ENCODE data around the gene ZNF385B.

Gene ZNF385B

GRCh38 chr2:179746981-179747380, 114.4 kb downstream of the ZNF385B start:
- no peak for DNase-seq (ENCODE audit: low read depth)

GRCh38 chr2:179745635-179746256, 115.7 kb downstream of the ZNF385B start:
- DNase-seq (ENCODE audit: low read depth) = no peak

- no peak for DNase-seq (ENCODE audit: low read depth)
These were observed 117.0 kb downstream of the ZNF385B start for GRCh38 chr2:179744401-179744800.

GRCh38 chr2:179741317-179741716, 120.1 kb downstream of the ZNF385B start:
- DNase-seq (ENCODE audit: low read depth) = no peak

GRCh38 chr2:179729966-179730365, 131.4 kb downstream of the ZNF385B start:
- DNase-seq (ENCODE audit: low read depth) = no peak

- DNase-seq (ENCODE audit: low read depth) = no peak
These were observed 134.8 kb downstream of the ZNF385B start for GRCh38 chr2:179726461-179727180.

GRCh38 chr2:179724403-179724802, 137.0 kb downstream of the ZNF385B start:
- DNase-seq (ENCODE audit: low read depth) = no peak

- DNase-seq (ENCODE audit: low read depth) = no peak
These were observed 141.1 kb downstream of the ZNF385B start for GRCh38 chr2:179720173-179720772.

- no peak for DNase-seq (ENCODE audit: low read depth)
These were observed 145.5 kb downstream of the ZNF385B start for GRCh38 chr2:179715871-179716270.

GRCh38 chr2:179715196-179715595, 146.2 kb downstream of the ZNF385B start:
- DNase-seq (ENCODE audit: low read depth) = no peak

GRCh38 chr2:179712825-179713224, 148.6 kb downstream of the ZNF385B start:
- DNase-seq (ENCODE audit: low read depth) = no peak

- DNase-seq (ENCODE audit: low read depth) = no peak
These were observed 150.0 kb downstream of the ZNF385B start for GRCh38 chr2:179711375-179711774.

GRCh38 chr2:179703702-179704101, 157.7 kb downstream of the ZNF385B start:
- DNase-seq (ENCODE audit: low read depth) = no peak

- no peak for DNase-seq (ENCODE audit: low read depth)
These were observed 158.5 kb downstream of the ZNF385B start for GRCh38 chr2:179702912-179703311.

- DNase-seq (ENCODE audit: low read depth) = no peak
These were observed 159.8 kb downstream of the ZNF385B start for GRCh38 chr2:179701524-179702110.

GRCh38 chr2:179695486-179695885, 165.9 kb downstream of the ZNF385B start:
- no peak for DNase-seq (ENCODE audit: low read depth)

- no peak for DNase-seq (ENCODE audit: low read depth)
These were observed 166.4 kb downstream of the ZNF385B start for GRCh38 chr2:179694963-179695362.

GRCh38 chr2:179692610-179693009, 168.8 kb downstream of the ZNF385B start:
- no peak for DNase-seq (ENCODE audit: low read depth)

GRCh38 chr2:179692043-179692442, 169.4 kb downstream of the ZNF385B start:
- no peak for DNase-seq (ENCODE audit: low read depth)

GRCh38 chr2:179691235-179691634, 170.2 kb downstream of the ZNF385B start:
- no peak for DNase-seq (ENCODE audit: low read depth)

GRCh38 chr2:179686718-179687342, 174.6 kb downstream of the ZNF385B start:
- no peak for DNase-seq (ENCODE audit: low read depth)

GRCh38 chr2:179686069-179686468, 175.3 kb downstream of the ZNF385B start:
- DNase-seq (ENCODE audit: low read depth) = no peak

GRCh38 chr2:179685146-179685545, 176.3 kb downstream of the ZNF385B start:
- no peak for DNase-seq (ENCODE audit: low read depth)

Measured in CMK (cell line).